NCI-H345 treated with DMSO at 0.1 percent for 48 hours (cell line): ENCODE results near the gene ZDHHC20.

Experiments used
- DNase-seq: peaks from one replicate; lab custom pipeline; 2025; ENCODE audit not compliant: unreplicated experiment; lab: John Stamatoyannopoulos, UW

The ZDHHC20 gene

DNA sequence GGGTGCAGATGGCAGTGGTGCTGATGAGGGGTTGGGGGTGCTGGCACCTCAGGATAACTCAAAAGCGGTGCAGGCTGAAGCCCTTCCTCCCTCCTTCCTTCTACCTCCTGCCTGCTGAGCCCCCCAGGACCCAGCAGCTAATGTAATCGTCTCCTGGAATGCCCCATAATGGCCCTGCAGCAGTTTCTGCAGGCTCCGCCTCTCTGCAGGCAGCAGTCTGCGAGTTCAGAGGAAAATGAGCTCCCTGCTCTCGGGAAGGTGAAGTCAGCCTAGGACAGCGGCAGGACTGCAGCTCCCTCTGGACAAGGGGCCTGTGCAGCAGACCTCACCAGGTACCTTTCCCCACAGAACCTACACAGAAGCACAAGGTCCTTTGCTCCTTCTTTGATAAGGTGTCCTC lies 130.9 kb downstream of the ZDHHC20 start:
- DNase-seq = no peak

DNA sequence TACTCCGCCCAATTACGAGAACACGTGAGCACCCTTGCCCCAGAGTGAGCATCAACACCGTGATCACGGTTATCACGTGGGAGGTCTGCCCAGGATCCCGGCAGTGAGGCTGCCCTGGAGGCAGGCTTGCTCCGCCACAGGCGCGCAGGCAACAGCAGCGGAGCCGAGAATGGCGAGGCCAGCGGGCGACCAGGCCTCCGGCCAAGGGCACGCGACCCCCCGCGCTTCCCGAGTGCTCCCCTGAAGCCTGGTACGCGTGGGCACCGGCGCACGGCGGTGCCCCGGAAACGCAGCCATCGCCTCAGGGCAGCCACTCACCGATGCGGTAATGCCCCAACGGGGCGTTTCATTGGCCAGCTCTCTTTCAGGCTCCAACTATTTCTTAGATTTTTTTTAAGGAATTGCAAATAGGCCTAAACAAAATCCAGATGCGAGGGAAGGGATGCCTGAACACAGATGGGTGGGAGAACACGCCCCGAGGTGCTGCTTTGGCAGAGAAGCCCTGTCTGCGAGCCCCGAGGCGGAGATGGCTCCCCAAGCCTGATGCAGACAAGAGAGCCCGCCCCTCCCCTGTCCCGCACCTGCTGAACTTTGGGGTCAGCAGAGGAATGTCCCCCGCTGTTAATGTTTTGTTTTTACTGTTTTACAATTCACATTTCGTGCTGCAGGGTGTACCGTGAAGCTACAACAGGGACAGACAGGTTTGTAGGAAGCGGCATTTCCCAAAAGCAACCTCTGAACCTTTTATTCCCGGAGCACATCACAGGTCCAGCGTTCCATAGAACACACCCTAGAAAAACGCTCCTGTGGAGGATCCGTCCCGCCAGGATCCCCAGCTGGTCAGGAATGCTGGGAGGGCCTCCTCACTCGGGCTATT lies 132.7 kb downstream of the ZDHHC20 start:
- no peak for DNase-seq

DNA sequence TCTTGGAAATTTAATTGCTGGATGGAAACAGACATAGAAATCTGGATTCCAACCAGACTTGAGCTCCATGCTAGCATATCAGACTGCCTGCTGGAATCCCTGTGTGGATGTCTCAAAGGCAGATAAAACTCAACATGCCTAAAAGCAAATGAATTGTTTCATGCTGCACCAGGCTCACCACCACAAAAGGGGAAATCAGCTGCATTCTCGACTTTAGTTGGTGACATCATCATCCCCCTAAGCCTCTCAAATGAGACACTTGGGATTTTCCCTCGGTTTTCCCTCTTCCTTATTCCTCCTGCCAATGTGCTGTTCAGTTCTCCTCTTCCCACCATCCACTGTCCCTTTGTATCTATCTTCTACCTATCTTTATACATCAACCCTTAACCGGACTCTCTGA lies 134.3 kb downstream of the ZDHHC20 start:
- DNase-seq = no peak

DNA sequence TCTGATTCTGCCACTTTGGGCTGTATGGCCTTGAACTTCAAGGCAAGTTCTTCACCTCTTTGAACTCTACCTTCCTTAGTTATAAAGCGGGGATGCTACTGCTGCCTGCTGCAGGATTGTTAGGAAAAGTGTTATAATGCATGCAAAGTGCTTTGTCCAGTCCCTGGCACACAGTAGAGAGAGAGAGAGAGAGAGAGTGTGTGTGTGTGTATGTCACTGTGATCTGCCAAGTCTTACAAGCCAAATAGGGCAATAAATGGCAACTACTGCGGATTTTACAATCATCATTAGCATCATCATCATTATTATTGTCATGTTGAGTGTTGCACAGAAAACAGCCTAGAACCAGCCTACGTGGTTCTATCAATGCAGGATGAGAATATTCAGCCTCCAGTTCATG lies 136.1 kb downstream of the ZDHHC20 start:
- no peak for DNase-seq
